ENCODE results near the gene VTI1B.
A peak's percentile ranks its signal among the peaks of the same experiment; 100 is the strongest.
"Not testable (repeated sequence)": the region's sequence is repeated elsewhere in the genome, so short reads cannot be mapped to it uniquely, and the experiment has no call there.

The VTI1B gene, protein sequence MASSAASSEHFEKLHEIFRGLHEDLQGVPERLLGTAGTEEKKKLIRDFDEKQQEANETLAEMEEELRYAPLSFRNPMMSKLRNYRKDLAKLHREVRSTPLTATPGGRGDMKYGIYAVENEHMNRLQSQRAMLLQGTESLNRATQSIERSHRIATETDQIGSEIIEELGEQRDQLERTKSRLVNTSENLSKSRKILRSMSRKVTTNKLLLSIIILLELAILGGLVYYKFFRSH

GRCh38 chr14:67674480-67675218, at the start of gene VTI1B:
TSS of gene VTI1B (minus strand) at chr14:67674632. CDS start at chr14:67674489, 143 bp downstream.
- Histone ChIP-seq H3K27me3 (ENCODE audit: control insufficient read depth in 5 of 5, insufficient read depth in 4 of 5, low read length in 5 of 5) (no peaks in the 10 kb centered on the region), H3K27ac (ENCODE audit: low read depth, low read length) (peak within 1 kb of the TSS; percentile 91), H3K9me3 (ENCODE audit: control insufficient read depth in 5 of 5, low read length in 5 of 5) (no peaks in the 10 kb centered on the region), H3K9ac (ENCODE audit: low read length in 5 of 5) (peak within 1 kb of the TSS; percentile 91 to 99 (median 98)), H3K36me3 (ENCODE audit: control insufficient read depth in 5 of 5, insufficient read depth in 5 of 5, low read length in 5 of 5) (peaks cover 4 to 13% (median 10%) of the 10 kb centered on the region in 5 donors), H3K4me3 (ENCODE audit: low read depth in 1 of 5, low read length in 5 of 5) (peak within 1 kb of the TSS; percentile 76 to 97 (median 85)), H3K4me1 (ENCODE audit: control insufficient read depth in 5 of 5, insufficient read depth in 5 of 5, low read length in 5 of 5) (peaks cover 0 to 32% (median 28%) of the 10 kb centered on the region in 5 donors)

DNA sequence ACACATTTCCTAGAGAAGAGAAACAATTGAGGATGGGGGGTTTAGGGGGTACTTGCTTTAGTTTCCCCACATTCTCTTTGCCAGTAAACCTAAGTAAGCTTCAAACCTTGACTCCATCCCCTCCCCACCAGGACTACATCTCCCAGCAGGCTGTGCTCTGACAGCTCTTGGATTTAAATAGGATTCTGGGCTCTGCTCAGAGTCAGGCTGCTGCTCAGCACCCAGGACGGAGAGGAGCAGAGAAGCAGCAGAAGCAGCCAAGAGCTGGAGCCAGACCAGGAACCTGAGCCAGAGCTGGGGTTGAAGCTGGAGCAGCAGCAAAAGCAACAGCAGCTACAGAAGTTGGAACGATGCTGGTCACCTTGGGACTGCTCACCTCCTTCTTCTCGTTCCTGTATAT, 47.9 kb upstream of the VTI1B start:
- H3K4me3 ChIP-seq (ENCODE audit: low read depth in 1 of 5, low read length in 5 of 5) = peak overlapping the region in 1 of 5 donors; percentile 19
- H3K4me1 ChIP-seq (ENCODE audit: control insufficient read depth in 5 of 5, insufficient read depth in 5 of 5, low read length in 5 of 5) = peaks cover 1 to 10% (median 5%) of the 10 kb centered on the region in 5 donors
- no peak overlapping the region for H3K27ac ChIP-seq (ENCODE audit: low read depth, low read length)
- no peak overlapping the region for H3K9ac ChIP-seq (ENCODE audit: low read length in 5 of 5)
- peaks cover 0 to 5% (median 4%) of the 10 kb centered on the region in 5 donors for H3K9me3 ChIP-seq (ENCODE audit: control insufficient read depth in 5 of 5, low read length in 5 of 5)
- H3K27me3 ChIP-seq (ENCODE audit: control insufficient read depth in 5 of 5, insufficient read depth in 4 of 5, low read length in 5 of 5) = peaks cover 0 to 6% (median 0%) of the 10 kb centered on the region in 5 donors
- H3K36me3 ChIP-seq (ENCODE audit: control insufficient read depth in 5 of 5, insufficient read depth in 5 of 5, low read length in 5 of 5) = no peaks in the 10 kb centered on the region

DNA sequence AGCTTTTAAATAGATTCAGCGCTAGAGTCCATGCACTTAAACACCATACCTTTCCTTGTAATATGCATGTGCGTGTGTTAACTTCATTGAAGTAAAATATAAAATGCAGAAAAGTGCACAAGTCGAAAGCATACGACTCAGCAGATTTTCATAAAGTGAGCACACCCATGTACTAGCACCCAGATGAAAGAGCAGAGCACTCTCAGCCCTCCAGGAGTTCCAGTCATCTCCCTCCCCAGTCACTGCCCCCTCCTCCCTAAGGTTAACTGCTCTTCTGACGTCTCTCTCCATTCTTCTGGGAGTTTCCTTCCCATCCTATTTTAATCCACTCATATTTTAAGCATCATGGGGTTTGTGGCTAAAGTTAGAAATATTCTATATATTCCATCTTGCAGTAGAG, 47.4 kb upstream of the VTI1B start:
- Histone ChIP-seq H3K36me3 (ENCODE audit: control insufficient read depth in 5 of 5, insufficient read depth in 5 of 5, low read length in 5 of 5) (no peaks in the 10 kb centered on the region), H3K4me3 (ENCODE audit: low read depth in 1 of 5, low read length in 5 of 5) (no peak overlapping the region), H3K27ac (ENCODE audit: low read depth, low read length) (no peak overlapping the region), H3K27me3 (ENCODE audit: control insufficient read depth in 5 of 5, insufficient read depth in 4 of 5, low read length in 5 of 5) (peaks cover 0 to 6% (median 0%) of the 10 kb centered on the region in 5 donors), H3K4me1 (ENCODE audit: control insufficient read depth in 5 of 5, insufficient read depth in 5 of 5, low read length in 5 of 5) (peaks cover 1 to 10% (median 5%) of the 10 kb centered on the region in 5 donors), H3K9ac (ENCODE audit: low read length in 5 of 5) (no peak overlapping the region), H3K9me3 (ENCODE audit: control insufficient read depth in 5 of 5, low read length in 5 of 5) (peaks cover 0 to 5% (median 2%) of the 10 kb centered on the region in 5 donors)

DNA sequence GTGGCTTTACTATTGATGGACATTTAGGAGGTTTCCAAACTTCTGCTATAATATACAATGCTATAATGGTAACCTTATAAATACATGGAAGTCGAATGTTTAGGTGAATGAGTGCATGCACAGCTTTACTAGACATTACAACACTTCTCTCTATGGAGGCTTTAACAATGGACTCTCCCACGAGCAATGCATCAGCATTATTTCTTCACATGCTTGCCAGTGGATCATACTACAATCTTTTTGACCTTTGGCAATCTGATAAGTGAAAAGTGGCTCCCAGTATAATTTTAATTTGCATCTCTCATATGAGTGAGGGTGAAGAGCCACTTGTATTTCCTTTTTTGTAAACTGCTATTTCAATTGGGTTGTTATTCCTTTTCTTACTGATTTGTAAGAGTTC, 45.4 kb upstream of the VTI1B start:
- Histone ChIP-seq H3K4me1 (ENCODE audit: control insufficient read depth in 5 of 5, insufficient read depth in 5 of 5, low read length in 5 of 5) (peaks cover 0 to 10% (median 5%) of the 10 kb centered on the region in 5 donors), H3K27ac (ENCODE audit: low read depth, low read length) (no peak overlapping the region), H3K27me3 (ENCODE audit: control insufficient read depth in 5 of 5, insufficient read depth in 4 of 5, low read length in 5 of 5) (peaks cover 0 to 6% (median 0%) of the 10 kb centered on the region in 5 donors), H3K9me3 (ENCODE audit: control insufficient read depth in 5 of 5, low read length in 5 of 5) (no peaks in the 10 kb centered on the region), H3K36me3 (ENCODE audit: control insufficient read depth in 5 of 5, insufficient read depth in 5 of 5, low read length in 5 of 5) (no peaks in the 10 kb centered on the region), H3K9ac (ENCODE audit: low read length in 5 of 5) (no peak overlapping the region), H3K4me3 (ENCODE audit: low read depth in 1 of 5, low read length in 5 of 5) (no peak overlapping the region)

DNA sequence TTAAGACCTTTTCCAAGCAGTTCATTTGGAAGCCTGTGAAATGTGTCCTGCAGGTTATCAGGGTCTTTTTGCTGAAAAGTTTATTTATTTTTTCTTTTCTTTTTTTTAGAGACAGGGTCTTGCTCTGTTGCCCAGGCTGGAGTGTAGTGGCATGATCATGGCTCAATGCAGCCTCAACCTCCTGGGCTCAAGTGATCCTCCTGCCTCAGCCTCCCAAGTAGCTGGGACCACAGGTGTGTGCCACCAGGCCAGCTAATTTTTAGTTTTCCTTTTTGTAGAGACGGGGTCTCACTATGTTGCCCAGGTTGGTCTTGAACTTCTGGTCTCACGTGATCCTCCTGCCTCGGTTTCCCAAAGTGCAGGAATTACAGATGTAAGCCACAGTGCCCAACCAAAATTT, 45.0 kb upstream of the VTI1B start:
- not testable (repeated sequence) for H3K9ac ChIP-seq (ENCODE audit: low read length in 5 of 5); H3K4me1 ChIP-seq (ENCODE audit: control insufficient read depth in 5 of 5, insufficient read depth in 5 of 5, low read length in 5 of 5); H3K36me3 ChIP-seq (ENCODE audit: control insufficient read depth in 5 of 5, insufficient read depth in 5 of 5, low read length in 5 of 5); H3K9me3 ChIP-seq (ENCODE audit: control insufficient read depth in 5 of 5, low read length in 5 of 5); H3K27ac ChIP-seq (ENCODE audit: low read depth, low read length); H3K27me3 ChIP-seq (ENCODE audit: control insufficient read depth in 5 of 5, insufficient read depth in 4 of 5, low read length in 5 of 5); H3K4me3 ChIP-seq (ENCODE audit: low read depth in 1 of 5, low read length in 5 of 5)

DNA sequence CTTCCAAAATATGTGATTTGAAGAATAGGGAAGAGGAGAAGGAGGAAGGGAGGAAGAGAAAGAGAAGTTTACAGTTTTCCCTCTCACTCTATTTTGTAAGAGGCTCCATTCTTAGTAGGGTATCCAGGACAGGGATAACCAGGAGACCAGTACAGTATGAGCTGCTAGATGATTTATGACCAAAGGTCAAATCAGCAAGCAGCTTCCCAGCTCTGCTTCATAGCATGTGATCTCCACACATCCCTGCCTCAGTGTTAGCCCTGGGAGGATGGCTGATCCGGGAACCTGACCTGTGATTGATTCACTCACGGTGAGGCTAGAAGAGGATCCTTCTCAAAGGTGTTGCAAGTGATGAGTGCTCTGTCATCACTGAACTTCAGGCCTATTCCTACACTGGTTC, 43.8 kb upstream of the VTI1B start:
- Histone ChIP-seq H3K36me3 (ENCODE audit: control insufficient read depth in 5 of 5, insufficient read depth in 5 of 5, low read length in 5 of 5) (no peaks in the 10 kb centered on the region), H3K27ac (ENCODE audit: low read depth, low read length) (no peak overlapping the region)

DNA sequence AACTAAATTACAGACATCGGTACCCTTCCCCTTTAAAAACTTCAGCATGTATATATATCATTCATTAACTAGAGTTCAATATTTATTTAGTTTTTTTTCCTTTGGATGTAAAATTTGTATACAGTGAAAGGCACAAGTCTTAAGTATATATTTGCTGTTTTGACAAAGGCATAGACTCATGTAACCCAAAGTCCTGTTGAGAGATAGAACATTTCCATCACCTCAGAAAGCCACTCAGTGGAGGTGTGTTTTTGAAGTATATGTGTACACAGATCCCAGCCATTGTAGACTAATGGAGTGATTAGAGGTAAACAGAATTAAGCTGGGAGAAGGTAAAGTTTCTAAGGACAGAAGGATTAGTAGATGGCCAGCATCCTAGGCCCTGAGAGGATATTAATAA, 42.6 kb upstream of the VTI1B start:
- no peak overlapping the region for H3K4me3 ChIP-seq (ENCODE audit: low read depth in 1 of 5, low read length in 5 of 5)
- no peaks in the 10 kb centered on the region for H3K9me3 ChIP-seq (ENCODE audit: control insufficient read depth in 5 of 5, low read length in 5 of 5)
- H3K4me1 ChIP-seq (ENCODE audit: control insufficient read depth in 5 of 5, insufficient read depth in 5 of 5, low read length in 5 of 5) = peaks cover 0 to 3% (median 0%) of the 10 kb centered on the region in 5 donors
- H3K9ac ChIP-seq (ENCODE audit: low read length in 5 of 5) = no peak overlapping the region
- peaks cover 0 to 3% (median 0%) of the 10 kb centered on the region in 5 donors for H3K27me3 ChIP-seq (ENCODE audit: control insufficient read depth in 5 of 5, insufficient read depth in 4 of 5, low read length in 5 of 5)
- H3K36me3 ChIP-seq (ENCODE audit: control insufficient read depth in 5 of 5, insufficient read depth in 5 of 5, low read length in 5 of 5) = no peaks in the 10 kb centered on the region
- no peak overlapping the region for H3K27ac ChIP-seq (ENCODE audit: low read depth, low read length)

More for the DNA sequence above, 43.8 kb upstream of the VTI1B start:
- H3K4me1 ChIP-seq (ENCODE audit: control insufficient read depth in 5 of 5, insufficient read depth in 5 of 5, low read length in 5 of 5) = peaks cover 0 to 10% (median 5%) of the 10 kb centered on the region in 5 donors
- H3K9me3 ChIP-seq (ENCODE audit: control insufficient read depth in 5 of 5, low read length in 5 of 5) = no peaks in the 10 kb centered on the region
- peaks cover 0 to 3% (median 0%) of the 10 kb centered on the region in 5 donors for H3K27me3 ChIP-seq (ENCODE audit: control insufficient read depth in 5 of 5, insufficient read depth in 4 of 5, low read length in 5 of 5)
- H3K9ac ChIP-seq (ENCODE audit: low read length in 5 of 5) = no peak overlapping the region
- no peak overlapping the region for H3K4me3 ChIP-seq (ENCODE audit: low read depth in 1 of 5, low read length in 5 of 5)

- Histone ChIP-seq H3K9me3 (ENCODE audit: control insufficient read depth in 5 of 5, low read length in 5 of 5) (peaks cover 0 to 4% (median 0%) of the 10 kb centered on the region in 5 donors), H3K4me3 (ENCODE audit: low read depth in 1 of 5, low read length in 5 of 5) (no peak overlapping the region), H3K27ac (ENCODE audit: low read depth, low read length) (no peak overlapping the region), H3K27me3 (ENCODE audit: control insufficient read depth in 5 of 5, insufficient read depth in 4 of 5, low read length in 5 of 5) (no peaks in the 10 kb centered on the region), H3K9ac (ENCODE audit: low read length in 5 of 5) (no peak overlapping the region), H3K4me1 (ENCODE audit: control insufficient read depth in 5 of 5, insufficient read depth in 5 of 5, low read length in 5 of 5) (peaks cover 0 to 1% (median 0%) of the 10 kb centered on the region in 5 donors), H3K36me3 (ENCODE audit: control insufficient read depth in 5 of 5, insufficient read depth in 5 of 5, low read length in 5 of 5) (no peaks in the 10 kb centered on the region)
Observed at GRCh38 chr14:67710209-67710608, 35.8 kb upstream of the VTI1B start.

- not testable (repeated sequence) for H3K27me3 ChIP-seq (ENCODE audit: control insufficient read depth in 5 of 5, insufficient read depth in 4 of 5, low read length in 5 of 5); H3K27ac ChIP-seq (ENCODE audit: low read depth, low read length); H3K4me3 ChIP-seq (ENCODE audit: low read depth in 1 of 5, low read length in 5 of 5); H3K4me1 ChIP-seq (ENCODE audit: control insufficient read depth in 5 of 5, insufficient read depth in 5 of 5, low read length in 5 of 5); H3K9me3 ChIP-seq (ENCODE audit: control insufficient read depth in 5 of 5, low read length in 5 of 5); H3K9ac ChIP-seq (ENCODE audit: low read length in 5 of 5); H3K36me3 ChIP-seq (ENCODE audit: control insufficient read depth in 5 of 5, insufficient read depth in 5 of 5, low read length in 5 of 5)
Observed at GRCh38 chr14:67709796-67710195, 35.4 kb upstream of the VTI1B start.

DNA sequence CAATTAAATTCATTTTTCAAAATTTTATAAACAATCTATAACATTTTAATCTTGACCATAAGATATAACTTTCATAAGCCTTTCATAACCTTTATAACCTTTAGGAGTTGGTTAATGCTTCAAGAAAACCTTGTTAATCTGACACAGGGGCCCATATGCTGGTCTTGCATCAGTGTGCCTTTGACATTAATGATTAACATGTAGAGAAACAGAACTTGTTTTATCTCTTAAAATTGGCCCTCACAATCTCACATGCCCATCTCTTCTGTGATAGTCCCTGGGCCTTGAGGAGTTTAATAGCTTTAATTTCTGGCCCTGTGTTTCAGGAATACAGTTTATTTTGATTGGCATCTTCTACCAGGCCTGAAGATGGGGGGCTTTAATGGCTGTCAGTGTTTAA, 34.9 kb upstream of the VTI1B start:
- H3K9me3 ChIP-seq (ENCODE audit: control insufficient read depth in 5 of 5, low read length in 5 of 5); H3K9ac ChIP-seq (ENCODE audit: low read length in 5 of 5); H3K4me3 ChIP-seq (ENCODE audit: low read depth in 1 of 5, low read length in 5 of 5); H3K36me3 ChIP-seq (ENCODE audit: control insufficient read depth in 5 of 5, insufficient read depth in 5 of 5, low read length in 5 of 5); H3K27ac ChIP-seq (ENCODE audit: low read depth, low read length); H3K27me3 ChIP-seq (ENCODE audit: control insufficient read depth in 5 of 5, insufficient read depth in 4 of 5, low read length in 5 of 5); H3K4me1 ChIP-seq (ENCODE audit: control insufficient read depth in 5 of 5, insufficient read depth in 5 of 5, low read length in 5 of 5): not testable (repeated sequence)
